Measurements from ENCODE around the gene HECTD4.

Gene HECTD4

DNA sequence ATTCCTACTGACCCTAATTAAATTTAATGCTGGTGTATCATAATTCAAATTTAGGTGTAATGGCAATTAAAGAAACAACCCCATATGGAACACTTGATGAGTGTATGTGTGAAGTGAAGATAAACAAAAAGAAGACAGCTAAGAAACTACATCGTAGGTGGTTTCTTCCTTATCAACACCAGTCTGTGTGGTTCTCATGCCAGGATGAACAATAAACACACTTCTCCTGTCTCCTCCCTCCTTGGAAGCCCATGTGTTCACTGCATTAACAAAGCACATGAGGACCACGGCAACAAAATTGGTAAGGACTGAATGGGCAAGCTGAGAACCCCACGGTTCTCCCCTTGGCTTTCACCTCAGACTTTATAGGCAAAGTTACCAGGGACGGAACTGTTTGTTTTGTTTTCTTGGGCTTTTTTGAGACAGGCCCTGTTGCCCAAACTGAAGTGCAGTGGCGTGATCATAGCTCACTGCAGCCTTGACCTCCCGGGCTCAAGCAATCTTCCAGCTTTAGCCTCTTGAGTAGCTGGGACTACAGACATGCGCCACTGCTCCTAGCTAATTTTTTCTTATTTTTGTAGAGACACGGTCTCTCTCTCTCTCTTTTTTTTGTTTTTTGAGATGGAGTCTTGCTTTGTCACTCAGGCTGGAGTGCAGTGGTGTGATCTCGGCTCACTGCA, 185.9 kb downstream of the HECTD4 start:
- DNase-seq = no peak

DNA sequence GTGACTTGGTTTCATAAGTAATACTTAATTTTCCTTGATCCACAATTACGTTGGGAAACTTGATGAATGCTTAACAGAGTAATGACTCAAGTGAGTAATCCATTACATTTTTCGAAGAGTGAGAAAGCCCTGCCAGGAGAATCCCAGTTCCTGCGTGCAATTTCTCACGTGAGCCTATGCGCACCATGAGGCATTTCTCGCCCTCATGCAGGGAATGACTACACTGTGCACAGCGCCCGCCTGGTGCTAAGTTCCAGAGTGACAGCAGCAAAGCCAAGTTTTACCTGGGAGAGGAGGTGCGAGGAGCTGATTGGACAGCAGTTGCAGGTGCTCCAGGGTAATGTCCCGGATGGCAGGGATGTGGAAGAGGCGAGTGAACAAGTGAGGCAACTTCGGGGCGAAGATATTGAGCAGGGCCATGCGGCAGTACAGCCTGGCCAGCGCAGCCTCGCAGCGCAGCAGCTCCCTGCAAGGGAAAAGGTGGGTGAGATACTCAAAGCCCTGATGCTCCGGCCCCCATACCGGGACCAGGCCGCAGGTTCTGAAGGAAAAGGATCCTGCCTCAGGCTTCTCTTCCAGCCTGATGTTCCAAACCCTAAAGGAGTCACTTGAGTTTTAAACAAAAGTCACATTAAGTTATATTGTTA, 187.5 kb downstream of the HECTD4 start:
- DNase-seq = no peak

DNA sequence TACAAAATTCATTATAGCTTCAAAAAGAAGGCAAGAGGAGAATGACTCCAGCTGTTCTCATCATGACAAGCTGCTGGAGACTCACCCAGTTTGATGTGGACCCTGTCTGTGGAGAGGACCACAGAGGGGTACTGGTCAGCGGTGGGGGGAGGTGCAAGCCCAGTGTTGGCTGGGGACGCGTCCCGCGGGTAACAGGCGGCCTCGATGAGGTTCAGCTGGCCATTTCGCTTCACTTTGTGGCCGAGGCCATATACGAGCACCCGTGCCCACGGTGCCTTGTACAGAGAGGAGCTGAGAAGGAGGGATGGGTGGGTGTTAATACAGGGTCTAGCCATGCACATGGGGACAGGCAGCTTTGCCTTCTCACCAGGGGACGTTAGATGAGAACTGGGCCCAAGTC, 189.8 kb downstream of the HECTD4 start:
- no peak for DNase-seq

DNA sequence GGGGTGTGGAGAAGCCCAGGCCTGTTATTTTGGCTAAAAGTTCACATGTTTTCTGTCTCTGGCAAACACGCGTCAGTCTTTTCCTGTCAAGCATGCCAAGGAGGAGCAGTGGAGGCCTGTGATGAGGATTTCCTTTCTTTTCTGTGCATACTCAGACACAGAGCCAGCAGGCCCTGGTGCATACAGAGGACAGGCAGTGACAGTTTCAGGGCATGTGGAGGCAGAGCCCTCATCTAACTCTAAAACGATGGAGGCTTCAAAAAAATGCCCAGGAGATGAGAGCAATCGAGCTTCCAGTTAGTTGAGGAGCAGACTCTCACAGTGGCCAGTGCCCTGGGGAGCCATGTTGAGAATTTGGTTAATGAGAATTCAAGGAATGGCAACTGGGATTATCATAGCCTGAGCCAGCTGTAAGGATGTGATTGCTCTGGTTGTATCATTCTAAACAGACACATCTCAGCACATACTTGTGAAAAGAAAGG, 190.3 kb downstream of the HECTD4 start:
- DNase-seq = no peak

DNA sequence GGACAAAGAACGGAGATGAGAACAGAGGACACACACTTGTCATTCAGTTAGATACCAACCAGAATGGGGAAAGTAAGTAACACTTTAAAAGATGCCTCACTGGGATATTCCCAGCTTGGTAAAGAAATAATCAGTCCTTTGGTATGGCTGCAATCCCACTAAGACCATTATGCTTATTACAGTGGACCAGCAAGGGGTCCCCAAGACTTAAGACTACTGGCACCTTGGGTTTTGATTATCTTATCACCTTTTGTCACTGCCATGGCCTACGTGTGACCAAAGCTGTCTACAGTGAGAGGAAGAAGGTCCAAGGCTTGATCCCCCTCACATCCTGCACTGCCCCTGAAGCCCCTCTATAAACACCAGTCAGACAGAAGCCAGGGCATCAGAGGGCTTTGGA, 191.0 kb downstream of the HECTD4 start:
- DNase-seq = no peak

DNA sequence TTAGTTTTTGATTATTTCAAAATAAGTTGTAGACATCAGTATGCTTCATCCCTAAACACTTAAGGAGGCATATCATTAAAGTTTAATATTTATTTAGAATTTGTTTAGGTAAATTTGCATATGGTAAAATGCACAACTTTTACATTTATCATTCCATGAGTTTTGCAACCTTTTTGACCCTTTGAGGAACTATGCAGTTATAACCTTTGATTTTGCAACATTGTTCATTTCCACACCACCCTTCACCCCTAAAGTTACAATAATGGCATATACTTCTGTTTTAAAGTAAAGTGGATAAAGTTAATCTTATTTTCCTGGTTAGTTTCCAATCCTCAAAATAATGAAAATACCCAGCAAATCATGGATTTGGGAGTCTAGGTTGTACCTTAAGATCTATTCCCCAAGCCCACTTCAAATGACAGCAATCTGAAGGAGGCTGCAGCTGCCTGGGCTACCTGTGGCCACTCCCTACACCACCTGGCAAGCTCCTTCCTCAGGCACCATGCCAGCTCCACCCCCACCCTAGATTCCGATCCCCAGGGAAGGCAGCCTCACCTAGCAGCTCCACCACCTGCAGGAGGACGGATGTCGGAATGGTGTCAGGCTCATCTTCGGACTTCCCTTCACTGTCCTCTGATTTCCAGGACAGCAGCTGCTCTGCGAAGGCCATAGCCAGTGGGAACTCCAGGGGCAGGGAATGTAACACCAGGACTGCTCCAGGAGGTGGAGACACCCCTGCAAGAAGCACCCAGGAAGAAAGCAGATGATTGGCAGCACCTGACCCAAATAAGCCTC, 191.8 kb downstream of the HECTD4 start:
- no peak for DNase-seq

DNA sequence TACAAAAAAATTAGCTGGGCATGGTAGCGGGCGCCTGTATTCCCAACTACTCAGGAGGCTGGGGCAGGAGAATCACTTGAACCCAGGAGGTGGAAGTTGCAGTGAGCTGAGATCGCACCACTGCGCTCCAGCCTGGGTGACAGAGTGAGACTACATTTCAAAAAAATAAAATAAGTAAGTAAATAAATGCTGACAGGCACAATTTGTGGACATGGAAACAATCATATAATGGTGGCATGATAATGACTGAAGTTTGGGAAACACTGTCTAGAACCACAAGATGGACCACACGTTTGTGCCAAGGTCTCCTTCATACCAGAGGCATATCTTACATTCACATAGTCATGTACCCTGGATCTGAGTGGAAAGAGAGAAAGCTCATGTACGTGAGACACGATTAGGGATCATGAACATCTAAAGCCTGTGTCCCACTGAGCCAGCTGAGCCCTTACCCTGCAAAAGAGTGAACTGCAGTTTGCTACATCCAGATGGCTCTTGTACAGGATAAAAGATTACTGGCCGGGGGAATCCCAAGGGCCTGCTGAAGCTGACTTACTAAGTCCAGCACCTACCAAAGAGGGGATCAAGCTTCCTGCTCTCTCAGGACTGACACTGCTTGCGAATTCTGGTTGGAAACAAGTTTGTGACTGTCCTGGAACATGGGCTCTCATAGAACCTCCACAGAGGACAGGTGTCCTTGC, 194.0 kb downstream of the HECTD4 start:
- DNase-seq = no peak

DNA sequence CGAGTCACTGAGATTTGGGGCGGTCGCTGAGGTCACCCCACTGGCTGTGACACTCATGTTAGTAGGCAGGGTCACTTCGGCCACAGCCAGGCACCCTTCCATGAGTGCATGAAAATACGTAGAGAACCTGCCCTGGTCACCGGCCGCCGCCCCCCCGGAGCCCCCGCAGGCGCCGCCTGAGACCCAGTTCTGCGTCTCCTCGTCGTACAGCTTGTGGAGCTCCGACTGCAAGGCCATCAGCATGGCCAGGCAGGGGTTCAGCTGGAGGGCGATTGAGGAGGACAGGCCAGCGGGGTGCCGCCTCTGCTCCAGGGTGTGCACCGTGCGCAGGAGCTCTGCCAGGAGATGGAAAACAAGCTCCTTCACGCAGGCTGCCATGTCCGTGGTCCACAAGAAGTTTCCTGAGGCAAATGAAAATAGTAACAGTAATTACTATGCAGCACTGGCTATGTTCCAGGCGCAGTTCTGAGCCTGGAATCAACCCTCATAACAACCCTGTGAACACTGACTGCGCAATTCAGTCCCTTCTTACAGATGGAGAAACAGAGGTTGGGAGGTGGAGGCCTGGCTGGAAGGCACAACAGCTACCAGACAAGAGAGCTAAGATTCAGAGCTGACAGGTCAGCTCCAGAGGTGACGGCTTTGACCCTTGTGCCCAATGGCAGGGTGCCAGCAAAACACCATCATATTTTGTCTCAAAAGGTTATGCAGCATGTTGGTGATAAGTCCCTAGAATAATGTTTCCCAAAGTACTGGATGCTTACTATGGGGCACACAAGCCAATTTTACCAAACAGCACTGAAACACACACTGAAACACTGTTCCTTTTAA, 196.9 kb downstream of the HECTD4 start:
- DNase-seq = no peak

DNA sequence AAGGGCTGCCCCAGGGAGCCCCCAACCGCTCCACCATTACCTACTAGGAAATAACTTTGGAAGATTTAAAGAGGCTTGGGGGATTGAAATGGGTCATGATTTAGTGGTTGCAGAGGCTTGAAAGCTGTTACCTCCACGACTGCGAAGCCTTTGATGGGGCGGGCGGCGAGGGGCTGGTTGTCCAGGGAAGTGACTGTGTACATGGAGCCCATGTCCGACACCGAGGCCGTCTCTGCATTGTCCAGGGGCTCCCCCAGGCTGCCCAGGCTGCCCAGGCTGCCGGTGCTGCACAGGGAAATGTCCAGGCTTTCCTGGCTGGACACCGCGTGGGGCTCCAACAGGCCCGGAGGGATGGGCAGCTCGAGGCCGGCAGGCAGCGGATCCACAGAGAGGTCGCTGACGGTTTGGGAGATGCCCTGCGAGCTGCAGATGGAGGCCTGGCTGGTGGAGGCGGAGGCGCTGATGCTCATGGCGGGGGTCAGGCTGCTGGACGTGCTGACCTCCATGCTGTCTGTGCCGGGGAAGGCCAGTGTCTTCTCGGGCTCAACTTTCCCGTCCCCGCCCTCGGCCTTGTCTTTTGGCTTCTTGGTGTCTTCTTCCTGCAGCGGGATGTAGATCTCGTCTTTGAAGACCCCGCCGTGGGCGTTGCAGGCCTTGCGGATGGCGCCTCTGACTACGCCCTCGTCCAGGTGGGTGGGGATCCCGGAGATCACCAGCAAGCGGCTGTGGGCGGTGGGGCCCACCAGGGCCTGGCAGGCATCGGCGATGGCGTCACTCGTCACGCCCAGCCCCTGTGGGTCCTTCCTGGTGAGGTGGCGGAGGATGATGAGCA, 198.0 kb downstream of the HECTD4 start:
- no peak for DNase-seq

DNA sequence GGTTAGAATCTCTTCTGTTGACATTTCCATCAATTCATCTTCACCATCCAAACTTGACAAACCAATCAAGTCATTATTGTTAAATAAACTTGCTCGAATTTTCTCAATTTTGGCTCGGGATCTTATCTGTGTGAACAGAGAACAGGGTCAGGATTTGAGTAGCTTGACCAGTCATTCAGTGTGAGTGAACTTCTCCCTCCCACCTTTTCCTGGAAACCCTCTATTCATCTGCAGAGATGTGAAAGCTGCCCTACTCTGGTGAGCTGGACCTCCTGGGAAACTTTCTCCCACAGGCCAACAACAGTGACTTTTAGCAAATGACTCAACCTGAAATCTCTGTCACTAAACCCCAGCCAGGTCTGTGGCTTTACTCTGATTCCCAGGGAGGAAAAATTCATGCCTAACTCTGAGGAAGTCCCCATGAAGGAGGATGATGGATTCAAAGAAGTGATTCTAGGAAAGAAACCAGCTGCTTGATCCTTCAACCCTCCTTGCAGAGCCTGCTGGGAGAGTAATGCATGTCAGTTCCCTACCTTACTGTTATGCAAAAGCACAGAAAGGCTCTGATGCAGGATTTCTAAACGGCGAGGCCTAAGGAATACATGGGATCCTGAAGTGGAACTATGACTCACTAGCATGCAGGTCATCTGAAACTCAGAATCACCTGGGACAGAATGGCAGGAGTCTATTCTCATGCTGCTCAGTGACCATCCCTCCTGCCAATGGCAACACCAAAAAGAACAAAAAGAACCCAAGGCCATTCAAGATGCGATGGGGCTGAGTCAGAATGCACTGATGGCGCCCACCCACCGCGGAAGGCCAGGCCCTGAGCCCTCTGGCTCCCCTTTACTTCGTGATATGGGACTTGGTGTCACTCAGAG, 198.8 kb downstream of the HECTD4 start:
- no peak for DNase-seq

DNA sequence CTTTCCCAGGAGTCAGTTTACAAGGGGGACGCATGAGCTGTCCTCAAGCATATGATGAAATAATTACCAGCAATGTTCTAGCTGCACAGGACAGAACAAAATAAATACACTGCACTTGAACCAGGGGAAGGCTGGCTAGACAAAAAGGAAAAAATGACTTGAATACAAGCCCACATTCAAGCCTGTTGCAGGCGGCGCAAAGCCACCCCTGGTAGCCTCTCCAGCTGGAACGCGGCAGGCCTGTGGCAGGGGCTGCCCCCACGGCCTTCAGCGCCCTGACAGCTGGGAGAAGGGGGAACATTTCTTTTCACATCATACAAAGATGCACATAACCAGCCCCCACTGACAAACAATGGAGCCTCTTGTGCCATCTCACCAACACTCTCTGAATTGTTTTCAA, 199.7 kb downstream of the HECTD4 start:
- no peak for DNase-seq

DNA sequence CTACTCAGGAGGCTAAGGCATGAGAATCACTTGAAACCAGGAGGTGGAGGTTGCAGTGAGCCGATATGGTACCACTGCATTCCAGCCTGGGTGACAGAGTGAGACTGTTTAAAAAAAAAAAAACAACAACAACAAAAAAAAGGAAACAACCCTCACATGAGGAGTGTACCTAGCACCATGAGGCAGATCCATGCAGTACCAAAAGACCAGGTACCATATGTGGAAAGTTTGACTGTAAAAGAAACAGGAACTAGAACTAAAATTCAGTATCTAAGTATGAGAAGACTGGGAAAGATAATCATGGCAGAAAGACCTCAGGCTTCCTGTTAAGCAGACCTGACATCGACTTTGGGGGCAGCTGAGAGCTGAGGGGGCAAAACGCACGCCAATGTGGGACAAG, 201.8 kb downstream of the HECTD4 start:
- no peak for DNase-seq

DNA sequence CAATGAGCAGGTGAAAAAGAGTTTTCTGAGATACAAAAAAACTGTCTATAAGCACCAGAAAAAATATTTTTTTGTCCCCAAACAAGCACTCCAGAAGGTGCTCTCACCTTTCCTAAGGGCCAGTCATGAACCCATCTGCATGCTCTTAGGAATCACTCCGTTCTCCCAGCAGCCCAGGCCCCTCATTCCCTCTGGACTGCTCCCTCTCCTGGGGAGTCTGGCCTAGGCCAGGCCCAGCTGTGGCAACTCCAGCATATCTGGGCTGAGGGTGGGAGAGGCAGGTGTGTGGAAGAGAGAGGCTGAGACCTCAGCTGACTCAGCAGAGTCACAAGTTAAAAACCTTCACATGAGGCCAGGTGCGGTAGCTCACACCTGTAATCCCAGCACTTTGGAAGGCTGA, 202.3 kb downstream of the HECTD4 start:
- no peak for DNase-seq

DNA sequence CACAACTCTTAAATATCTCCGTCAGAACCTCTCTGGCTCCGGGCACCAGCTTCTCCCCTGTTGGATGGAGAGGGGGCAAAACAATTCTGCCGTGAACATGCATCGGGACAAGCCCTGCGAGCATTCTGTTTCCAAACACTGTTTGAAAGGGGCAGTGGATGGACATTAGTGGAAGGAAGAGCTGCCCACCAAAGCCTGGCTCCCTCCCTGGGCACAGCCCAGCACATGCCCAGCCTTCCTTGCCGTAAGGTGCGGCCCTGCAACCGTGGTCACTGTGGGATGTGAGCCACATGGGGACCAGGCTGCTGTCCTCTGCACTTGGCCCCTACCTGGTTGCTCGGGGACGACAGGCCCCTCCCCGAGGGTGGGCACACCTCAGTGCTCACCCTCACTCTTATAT, 202.9 kb downstream of the HECTD4 start:
- DNase-seq = no peak

DNA sequence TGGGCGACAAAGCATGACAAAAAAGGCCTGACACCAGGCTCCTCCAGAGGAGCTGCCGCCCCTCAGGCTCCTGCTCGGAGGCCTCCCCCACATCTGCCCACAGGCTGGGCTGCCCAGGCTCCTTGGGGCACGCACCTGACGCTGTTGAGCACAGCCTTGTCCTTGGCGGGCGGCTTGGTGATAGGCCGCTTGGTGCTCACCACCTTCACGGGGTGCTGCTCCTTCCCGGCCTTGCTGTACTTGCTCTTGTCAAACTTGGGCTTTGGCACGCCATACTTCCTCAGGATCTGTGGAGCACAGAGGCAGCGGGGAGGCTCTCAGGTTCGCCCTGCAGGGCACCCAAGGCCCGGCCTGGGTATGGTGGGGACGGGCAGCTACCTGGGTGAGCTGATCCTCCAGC, 203.4 kb downstream of the HECTD4 start:
- DNase-seq = no peak

DNA sequence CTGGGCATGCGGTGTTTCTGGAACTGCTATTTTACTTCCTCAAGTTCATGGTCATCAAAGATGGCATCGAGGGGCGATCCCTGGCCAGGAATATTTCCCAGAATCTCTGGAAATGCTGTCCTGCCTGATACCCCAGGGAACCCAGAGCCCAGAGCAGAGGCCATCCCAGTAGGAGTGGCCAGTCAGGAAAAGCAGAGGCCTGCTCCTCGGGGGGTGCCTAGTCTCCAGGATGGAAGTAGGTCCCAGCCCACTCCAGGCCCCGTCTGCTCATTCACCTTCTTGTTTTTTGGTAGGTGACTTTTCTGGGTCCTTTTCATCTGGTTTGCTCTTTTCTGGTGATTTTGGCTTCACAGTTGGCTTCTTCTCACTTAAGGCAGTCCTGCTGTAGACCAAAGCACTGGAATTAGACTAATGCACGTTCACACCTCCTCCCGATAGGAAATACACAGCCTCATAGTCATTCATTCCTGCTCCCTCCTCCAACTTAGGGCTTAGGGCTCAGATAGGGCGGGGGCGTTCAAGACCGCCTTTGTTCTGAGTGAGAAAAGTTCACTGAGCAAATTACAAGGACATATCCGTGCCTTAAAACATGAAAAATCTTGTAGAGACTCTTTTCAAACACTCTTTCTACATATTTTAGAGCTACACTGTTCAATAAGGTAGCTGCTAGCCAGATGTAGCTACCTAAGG, 205.8 kb downstream of the HECTD4 start:
- no peak for DNase-seq

DNA sequence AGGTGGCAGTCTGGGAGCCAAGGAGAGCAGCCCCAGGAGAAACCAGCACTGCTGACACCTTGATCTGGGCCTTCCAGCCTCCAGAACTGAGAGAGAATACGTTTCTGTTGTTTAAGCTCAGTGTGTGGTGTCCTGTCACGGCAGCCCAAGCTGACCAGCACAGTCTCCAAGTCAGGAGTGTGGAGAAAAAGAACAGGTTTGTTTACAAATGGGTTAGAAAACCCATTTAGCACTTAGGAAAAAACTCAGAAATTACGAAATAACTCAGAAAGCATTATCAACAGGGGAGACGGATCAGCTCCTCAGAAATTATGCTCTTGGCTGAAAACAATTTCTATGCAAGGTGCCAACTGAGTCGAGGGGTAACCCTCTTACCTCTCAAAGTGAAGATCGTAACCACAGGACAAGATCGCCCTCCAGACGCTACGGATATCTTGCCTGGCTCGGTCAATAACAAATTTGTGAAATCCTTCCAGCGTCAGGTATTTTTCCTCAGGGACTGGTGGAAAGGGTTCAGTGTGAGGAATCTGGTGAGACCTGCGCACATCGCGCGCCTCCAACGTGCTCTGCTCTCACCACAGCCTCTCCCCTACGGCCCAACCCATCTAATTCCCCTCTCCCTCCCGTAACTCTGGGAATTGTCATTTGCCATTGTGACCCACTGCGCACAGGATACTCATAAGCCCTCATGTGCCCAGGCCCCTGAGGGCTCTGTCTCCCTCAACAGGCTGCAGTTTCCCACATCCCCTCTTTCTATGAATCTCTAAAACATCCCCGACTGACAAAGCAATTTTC, 206.7 kb downstream of the HECTD4 start:
- DNase-seq = no peak

DNA sequence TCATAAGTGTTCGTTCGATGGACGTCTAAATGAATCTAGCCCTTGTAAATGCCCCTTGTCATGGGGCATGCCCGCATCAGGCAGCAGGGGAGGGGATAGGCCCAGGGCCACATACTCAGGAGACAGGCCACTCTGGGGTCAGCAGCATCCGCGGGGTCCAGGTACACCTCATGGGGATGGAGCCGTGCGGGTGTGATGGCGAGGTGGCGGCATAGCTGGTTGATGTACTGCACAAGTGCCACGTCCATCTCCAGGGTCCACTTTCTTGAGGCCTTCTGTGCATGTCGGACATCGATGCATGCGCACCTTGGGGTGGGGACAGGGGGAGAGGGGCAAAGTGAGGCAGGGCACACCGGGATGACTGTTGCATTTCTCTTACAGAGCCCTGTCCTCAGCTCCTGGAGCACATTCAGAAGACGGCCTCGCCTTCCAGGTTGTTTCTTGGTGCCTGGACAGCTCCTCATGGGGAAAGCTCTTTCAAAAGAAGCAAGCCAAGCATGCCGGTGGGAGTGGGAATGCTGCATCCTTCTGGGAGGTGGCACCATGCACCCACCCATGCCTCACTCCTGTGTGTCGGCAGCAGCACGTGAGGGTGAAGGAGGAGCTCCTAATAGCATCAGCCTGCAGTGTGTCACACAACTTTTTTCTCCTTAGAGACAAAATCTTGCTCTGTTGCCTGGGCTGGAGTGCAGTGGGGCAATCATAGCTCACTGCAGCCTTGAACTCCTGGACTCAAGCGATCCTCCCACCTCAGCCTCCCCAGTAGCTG, 209.5 kb downstream of the HECTD4 start:
- DNase-seq = no peak

Data from SIG-M5 (cell line).